Activated T-helper 2 cell treated with anti-CD3 and anti-CD28 coated beads, Interferon-gamma antibody, Interleukin-2, Interleukin-4, amounts not matched to agents 10 μg/mL and 5 μg/mL and 100 μg/mL, durations not matched to agents 14 hours and 24 hours and 36 hours (primary cell): ENCODE data around the gene WDR20. TPM values are rescaled to one million over a fixed set of nuclear protein-coding genes. Genes with fewer than 3 reads are reported as not detected.

Experiments
- DNase-seq: peaks from one replicate; pipeline ENCODE4 v3.0.0; 2021; ENCODE audit warnings: low spot score
- H3K27ac Mint-ChIP-seq: one replicate; pipeline ENCODE4 v1.8.0; 2021; ENCODE audit warnings: mixed read lengths
- H3K27me3 Mint-ChIP-seq: one replicate; pipeline ENCODE4 v1.8.0; 2021; ENCODE audit warnings: low read depth, mixed read lengths
- H3K36me3 Mint-ChIP-seq: one replicate; pipeline ENCODE4 v1.8.0; 2021; ENCODE audit warnings: low read depth, mixed read lengths
- H3K4me1 Mint-ChIP-seq: one replicate; pipeline ENCODE4 v1.8.0; 2021; ENCODE audit warnings: low read depth, mixed read lengths
- H3K4me3 Mint-ChIP-seq: one replicate; pipeline ENCODE4 v1.8.0; 2021; ENCODE audit warnings: low read depth, mild to moderate bottlenecking, moderate library complexity, mixed read lengths
- H3K9me3 Mint-ChIP-seq: one replicate; pipeline ENCODE4 v1.8.0; 2021; ENCODE audit warnings: mixed read lengths
- intact Hi-C: fragments of 100-400 bp; cut with micrococcal nuclease; formaldehyde crosslinking; loops from one replicate; pipeline ENCODE4 v1.15.1; 2023
- total RNA-seq: library from RNA; stranded (reverse); gene quantifications from 2 replicates; pipeline ENCODE4 v1.2.3, GENCODE V29; 2022

Gene WDR20
- total RNA-seq, 1 donor from 2014 or later: 37.0 TPM

DNA sequence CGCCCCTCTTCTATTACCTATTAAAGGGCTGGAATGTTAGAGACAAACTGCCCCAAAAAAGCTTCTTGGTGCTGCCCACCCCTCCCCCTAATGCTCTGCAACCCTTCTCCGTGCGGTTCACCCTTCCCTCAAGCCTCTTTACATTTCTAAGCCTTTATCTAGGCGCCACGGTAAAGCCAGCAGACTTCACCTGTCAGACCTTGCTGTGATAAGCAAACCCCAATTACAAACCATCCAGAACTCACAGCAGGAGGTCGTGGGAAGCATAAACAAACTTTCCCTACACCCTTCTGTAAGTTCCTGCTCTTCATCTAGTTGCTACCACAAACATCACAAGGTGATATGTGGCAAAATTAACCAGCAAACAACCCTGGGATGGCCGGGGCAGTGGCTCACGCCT, 108.4 kb downstream of the WDR20 start:
- intact Hi-C loops: no loop called here
- H3K27ac Mint-ChIP-seq: no peak overlapping the region
- H3K36me3 Mint-ChIP-seq: no peaks in the 10 kb centered on the region
- H3K27me3 Mint-ChIP-seq: no peaks in the 10 kb centered on the region
- no peak for DNase-seq
- no peaks in the 10 kb centered on the region for H3K4me1 Mint-ChIP-seq
- no peak overlapping the region for H3K4me3 Mint-ChIP-seq
- no peaks in the 10 kb centered on the region for H3K9me3 Mint-ChIP-seq

DNA sequence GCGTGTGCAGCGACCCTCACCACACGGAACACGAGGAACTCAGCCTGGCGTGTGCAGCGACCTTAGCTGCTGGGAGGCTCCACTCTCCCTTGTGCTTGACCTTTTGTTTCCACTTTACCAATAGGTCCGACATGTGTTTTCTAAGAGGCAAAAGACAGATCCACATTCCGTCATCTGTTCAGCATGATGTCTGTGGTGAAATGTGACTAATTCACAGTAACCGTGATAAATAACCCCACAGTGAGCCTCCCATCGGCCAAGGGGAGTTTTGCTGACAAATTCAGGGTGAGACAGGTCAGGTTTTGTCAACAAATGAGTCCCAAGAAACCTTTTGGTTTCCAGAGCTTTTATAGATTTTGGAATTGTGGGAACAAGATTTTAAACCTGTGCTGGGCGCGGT, 109.3 kb downstream of the WDR20 start:
- H3K4me1 Mint-ChIP-seq: no peaks in the 10 kb centered on the region
- H3K36me3 Mint-ChIP-seq: no peaks in the 10 kb centered on the region
- DNase-seq: no peak
- H3K4me3 Mint-ChIP-seq: no peak overlapping the region
- H3K9me3 Mint-ChIP-seq: no peaks in the 10 kb centered on the region
- H3K27ac Mint-ChIP-seq: no peak overlapping the region
- intact Hi-C loops: no loop called here
- no peaks in the 10 kb centered on the region for H3K27me3 Mint-ChIP-seq

DNA sequence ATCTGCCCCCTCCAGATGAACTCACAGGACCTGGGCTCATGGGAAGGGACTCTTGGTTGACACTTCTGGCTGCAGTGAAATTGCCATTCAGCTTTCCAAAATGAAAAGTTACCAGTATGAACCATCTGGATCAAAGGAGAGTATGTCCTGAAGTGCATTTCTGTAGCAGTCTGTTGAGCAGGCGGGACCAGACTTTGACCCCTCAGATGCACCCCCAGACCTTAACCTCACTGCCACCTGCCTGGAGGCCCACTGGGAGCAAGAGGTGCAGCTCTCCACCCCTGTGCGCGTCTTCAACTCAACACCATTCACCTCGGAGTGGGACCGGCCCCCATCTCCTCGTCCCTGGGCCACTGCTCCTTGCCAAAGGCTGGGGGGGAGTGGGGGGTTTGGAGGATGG, 110.3 kb downstream of the WDR20 start:
- H3K9me3 Mint-ChIP-seq: no peaks in the 10 kb centered on the region
- no peaks in the 10 kb centered on the region for H3K36me3 Mint-ChIP-seq
- no peaks in the 10 kb centered on the region for H3K4me1 Mint-ChIP-seq
- DNase-seq: no peak
- H3K27ac Mint-ChIP-seq: no peak overlapping the region
- intact Hi-C loops: no loop called here
- H3K4me3 Mint-ChIP-seq: no peak overlapping the region
- no peaks in the 10 kb centered on the region for H3K27me3 Mint-ChIP-seq

DNA sequence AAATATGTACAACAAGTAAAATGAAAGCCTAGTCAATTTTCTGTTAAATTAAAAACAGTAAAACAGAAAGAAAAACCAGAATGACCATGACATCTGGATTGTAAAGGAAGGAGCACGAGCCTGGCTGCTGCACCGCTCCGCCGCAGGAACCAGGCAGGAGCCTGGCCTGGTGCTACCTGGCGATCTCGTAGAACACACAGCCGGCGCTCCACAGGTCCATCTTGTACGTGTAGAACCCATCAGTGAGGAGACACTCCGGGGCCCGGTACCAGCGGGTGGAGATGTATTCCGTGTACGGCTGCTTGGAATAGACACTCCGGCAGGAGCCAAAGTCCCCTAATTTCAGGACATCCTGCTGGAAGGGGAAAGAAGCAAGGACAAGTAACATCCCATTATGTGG, 110.9 kb downstream of the WDR20 start:
- Mint-ChIP-seq H3K4me1 (no peaks in the 10 kb centered on the region), H3K36me3 (no peaks in the 10 kb centered on the region), H3K9me3 (no peaks in the 10 kb centered on the region), H3K4me3 (no peak overlapping the region), H3K27me3 (no peaks in the 10 kb centered on the region), H3K27ac (no peak overlapping the region)
- intact Hi-C loops: no loop called here
- DNase-seq: no peak

DNA sequence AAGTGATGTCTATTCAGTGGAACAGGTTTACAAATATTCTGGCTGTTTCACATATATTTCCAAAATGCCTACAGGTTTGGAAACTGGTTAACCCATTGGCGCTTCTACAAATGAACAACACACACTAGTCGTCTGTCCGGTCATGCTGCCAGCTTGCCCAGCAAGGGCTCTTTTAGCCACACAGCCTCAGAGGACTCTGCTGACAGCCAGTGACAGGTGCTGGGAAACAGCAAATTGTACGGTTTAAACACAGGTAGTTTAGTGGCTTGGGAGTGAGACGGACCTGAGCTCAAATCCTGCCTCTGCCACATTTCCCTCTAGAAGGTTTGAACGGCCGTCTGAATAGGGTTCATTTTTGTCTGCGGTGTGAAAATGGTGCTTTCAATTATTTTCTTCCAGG, 111.5 kb downstream of the WDR20 start:
- Mint-ChIP-seq H3K4me1 (no peaks in the 10 kb centered on the region), H3K36me3 (no peaks in the 10 kb centered on the region), H3K9me3 (no peaks in the 10 kb centered on the region), H3K27ac (no peak overlapping the region), H3K27me3 (no peaks in the 10 kb centered on the region), H3K4me3 (no peak overlapping the region)
- intact Hi-C loops: no loop called here
- no peak for DNase-seq

DNA sequence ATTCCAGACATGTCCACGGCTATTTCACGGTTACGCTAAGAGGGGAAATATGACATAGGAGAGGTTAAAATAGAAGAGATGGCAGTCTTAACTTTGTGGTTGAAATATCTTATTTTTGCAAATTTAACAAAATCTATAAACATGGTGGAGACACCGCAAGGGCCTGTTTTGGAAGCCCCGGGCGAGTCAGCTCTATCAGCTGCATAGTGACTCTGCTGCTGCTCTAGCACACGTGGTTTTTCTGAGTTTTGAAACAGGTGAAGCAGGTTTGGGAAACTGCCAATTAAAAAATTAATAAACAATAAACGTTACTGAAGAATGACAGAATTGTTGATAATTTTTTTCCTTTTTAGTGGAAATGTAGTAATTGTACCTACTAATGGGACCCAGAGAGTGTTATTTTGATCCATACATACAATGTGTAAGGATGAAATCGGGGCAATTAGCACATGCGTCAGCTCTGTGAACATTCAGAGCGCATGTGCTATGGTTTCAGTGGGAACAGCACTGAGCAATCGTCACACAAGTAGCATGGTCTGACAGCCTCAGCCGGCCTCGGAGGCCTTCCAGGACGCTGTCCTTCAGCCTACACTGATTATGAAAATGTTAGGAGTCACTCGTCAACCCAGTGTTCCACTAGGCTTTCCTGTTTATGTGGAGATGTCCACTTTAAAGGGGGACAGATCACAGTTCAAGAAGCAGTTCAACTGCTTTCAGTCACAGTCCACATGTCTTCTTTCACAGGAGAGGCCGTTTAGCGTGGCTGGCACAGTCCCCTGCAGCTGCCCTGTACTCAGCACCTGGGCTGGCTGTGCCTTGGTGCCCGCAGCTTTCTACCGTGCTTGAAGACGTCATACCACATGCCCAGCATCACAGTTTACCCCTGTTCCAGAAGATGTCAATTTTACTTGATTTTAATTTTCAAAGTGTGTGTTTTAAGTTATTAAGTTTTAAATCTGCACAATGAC, 113.4 kb downstream of the WDR20 start:
- Mint-ChIP-seq H3K4me3 (no peak overlapping the region), H3K4me1 (no peaks in the 10 kb centered on the region), H3K27ac (no peak overlapping the region), H3K9me3 (no peaks in the 10 kb centered on the region), H3K27me3 (no peaks in the 10 kb centered on the region), H3K36me3 (no peaks in the 10 kb centered on the region)
- no peak for DNase-seq
- intact Hi-C loops: no loop called here

DNA sequence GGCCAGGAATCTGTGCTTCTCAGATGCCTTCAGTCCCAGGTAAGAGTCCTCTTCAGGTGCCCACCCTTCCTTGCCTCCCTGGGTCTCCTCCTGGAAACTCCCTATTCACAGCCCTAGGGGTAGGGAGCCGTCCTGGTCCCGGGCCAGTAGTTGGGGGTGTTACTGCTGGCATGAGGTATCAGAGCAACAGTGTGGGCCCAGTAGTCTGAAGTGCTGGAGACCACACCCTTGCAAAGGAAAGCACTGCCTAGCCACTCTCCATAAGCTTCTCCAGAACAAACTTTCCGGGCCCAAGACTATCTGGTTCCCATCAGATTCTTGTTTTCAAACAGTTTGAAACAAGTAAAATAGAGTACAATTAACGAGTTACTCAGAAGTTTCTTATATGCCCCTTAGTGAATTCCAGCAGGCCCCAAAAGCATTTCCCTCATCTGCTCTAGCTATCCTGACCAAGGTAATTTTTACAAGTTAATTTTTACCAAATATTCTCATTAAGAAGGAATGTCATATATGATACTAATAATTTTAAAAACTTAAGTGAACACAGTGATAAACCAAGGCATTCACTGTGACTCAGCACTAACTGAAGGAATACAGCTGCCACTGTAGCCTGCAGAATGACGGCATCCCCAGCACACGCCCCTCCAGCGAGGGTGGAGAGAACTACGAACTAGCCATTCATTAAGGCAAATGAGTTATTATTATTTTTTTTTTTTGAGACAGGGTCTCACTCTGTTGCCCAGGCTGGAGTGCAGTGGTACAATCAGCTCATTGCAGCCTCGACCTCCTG, 115.9 kb downstream of the WDR20 start:
- no peaks in the 10 kb centered on the region for H3K9me3 Mint-ChIP-seq
- DNase-seq: no peak
- intact Hi-C loops: no loop called here
- H3K4me1 Mint-ChIP-seq: no peaks in the 10 kb centered on the region
- no peak overlapping the region for H3K27ac Mint-ChIP-seq
- no peaks in the 10 kb centered on the region for H3K36me3 Mint-ChIP-seq
- no peak overlapping the region for H3K4me3 Mint-ChIP-seq
- H3K27me3 Mint-ChIP-seq: no peaks in the 10 kb centered on the region

DNA sequence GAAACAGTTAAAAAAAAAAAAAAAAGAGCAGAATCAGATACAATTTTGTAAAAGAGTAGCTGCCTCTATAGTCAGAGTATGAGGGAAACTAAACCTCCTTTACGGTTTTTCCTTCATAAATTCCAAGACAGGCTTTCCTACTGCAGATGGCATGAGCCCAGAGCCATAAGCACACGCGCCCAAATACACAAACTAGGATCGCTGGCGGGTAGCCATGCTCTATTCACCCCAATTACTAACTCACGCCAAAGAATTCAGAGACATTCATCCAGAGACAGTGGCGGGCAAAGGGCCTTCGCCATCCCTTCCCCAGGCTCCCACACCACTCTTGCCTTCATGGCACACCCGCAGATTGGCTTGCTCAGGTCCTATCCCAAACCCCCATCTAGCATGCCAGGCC, 117.0 kb downstream of the WDR20 start:
- Mint-ChIP-seq H3K4me3 (no peak overlapping the region), H3K36me3 (no peaks in the 10 kb centered on the region), H3K27ac (no peak overlapping the region), H3K9me3 (no peaks in the 10 kb centered on the region), H3K4me1 (no peaks in the 10 kb centered on the region), H3K27me3 (no peaks in the 10 kb centered on the region)
- intact Hi-C loops: no loop called here
- DNase-seq: no peak

DNA sequence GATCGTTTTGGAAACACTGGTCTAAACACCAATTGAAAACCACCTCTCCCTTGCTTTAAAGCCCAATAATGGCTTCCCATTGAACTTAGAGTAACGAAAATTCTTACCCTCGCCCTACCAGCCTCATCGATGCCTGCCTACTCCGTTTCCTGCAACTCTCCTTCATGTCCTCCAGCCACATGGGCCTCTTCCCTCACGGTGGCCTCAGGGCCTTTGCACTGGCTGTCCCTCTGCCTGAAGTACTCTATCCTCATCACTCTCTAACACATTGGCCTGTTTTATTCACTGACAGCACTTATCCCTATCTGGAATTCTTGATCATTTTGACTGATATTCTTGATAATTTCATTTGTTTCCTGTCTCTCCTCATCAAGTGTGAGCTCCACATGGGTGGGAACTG, 118.4 kb downstream of the WDR20 start:
- H3K27ac Mint-ChIP-seq: no peak overlapping the region

More for the DNA sequence above, 118.4 kb downstream of the WDR20 start:
- no peaks in the 10 kb centered on the region for H3K9me3 Mint-ChIP-seq
- intact Hi-C loops: no loop called here
- no peaks in the 10 kb centered on the region for H3K4me1 Mint-ChIP-seq
- no peaks in the 10 kb centered on the region for H3K27me3 Mint-ChIP-seq
- no peak overlapping the region for H3K4me3 Mint-ChIP-seq
- H3K36me3 Mint-ChIP-seq: no peaks in the 10 kb centered on the region
- DNase-seq: no peak

Other genes with a start within 250 kb of the WDR20 start
- 286 and 287 TPM in 2 replicates for gene DYNC1H1, start 175.3 kb upstream of the WDR20 start, total RNA-seq
- 995 and 1,017 TPM in 2 replicates for gene HSP90AA1, start 52.9 kb upstream of the WDR20 start, total RNA-seq
- 4.8 and 6.8 TPM in 2 replicates for gene MOK, start 165.3 kb downstream of the WDR20 start, total RNA-seq
- 16.4 and 17.3 TPM in 2 replicates for gene ZNF839, start 179.8 kb downstream of the WDR20 start, total RNA-seq
- gene CINP, start 223.0 kb downstream of the WDR20 start, total RNA-seq: 39.6 and 42.9 TPM in 2 replicates
- 7.8 and 12.8 TPM in 2 replicates for gene TECPR2, start 223.0 kb downstream of the WDR20 start, total RNA-seq